SK-N-MC (cell line): ENCODE measurements around the gene ITGB1BP2.

Source experiments
- EZH2 ChIP-seq: fragments of 200-600 bp; sonication (generic); IDR thresholded peaks from one replicate; pipeline ENCODE4 v1.6.1; 2017; ENCODE audit warnings: antibody characterized with exemption
- POLR2AphosphoS5 ChIP-seq: IDR thresholded peaks from 2 replicates; pipeline ENCODE4 v1.6.1; 2012; ENCODE audit warnings: mild to moderate bottlenecking, low read depth, low read length, borderline replicate concordance

DNA sequence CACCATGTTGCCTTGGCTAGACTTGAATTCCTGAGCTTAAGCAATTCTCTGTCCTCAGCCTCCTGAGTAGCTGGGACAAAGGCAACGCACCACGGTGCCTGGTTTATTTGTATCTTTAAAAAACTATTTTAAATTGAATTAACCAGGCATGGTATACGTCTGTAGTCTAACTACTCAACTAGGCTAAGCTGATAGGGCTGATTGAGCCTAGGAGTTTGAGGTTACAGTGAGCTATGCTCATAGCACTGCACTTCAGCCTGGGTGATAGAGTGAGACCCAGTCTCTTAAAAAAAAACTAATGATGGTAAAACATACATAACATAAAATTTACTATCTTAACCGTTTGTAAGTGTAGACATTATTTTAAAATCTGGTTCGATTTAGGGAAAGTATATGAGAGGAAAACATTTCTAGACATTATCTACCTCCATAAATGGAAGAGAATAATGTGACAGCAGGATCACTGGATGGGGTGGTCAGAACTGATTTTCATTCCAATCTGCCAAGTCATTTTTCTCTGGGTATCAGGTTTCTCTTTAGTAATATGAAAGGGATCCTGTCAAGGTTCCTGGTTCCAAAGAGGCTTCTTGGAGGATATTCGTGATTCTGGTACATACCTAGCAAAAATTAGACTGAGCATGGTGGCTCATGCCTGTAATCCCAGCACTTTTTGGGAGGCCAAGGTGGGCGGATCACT, 8.7 kb upstream of the ITGB1BP2 start:
- no peak for TF ChIP-seq EZH2
- no peak for TF ChIP-seq POLR2AphosphoS5
